Gastroesophageal sphincter (tissue), 3 donors: ENCODE measurements around the gene VIPR2.

ENCODE experiments used
- CTCF ChIP-seq, 4 experiments: fragments of 200-600 bp in 2 of 4; fragments of 450-650 bp in 2 of 4; sonication (generic) in 1 of 4; IDR thresholded peaks; one replicate each; pipeline ENCODE4 v1.5.1; 2017 to 2019; ENCODE audit warnings: antibody characterized with exemption in 4 of 4, mild to moderate bottlenecking in 2 of 4, moderate library complexity in 2 of 4
- EP300 ChIP-seq: sonication (generic); formaldehyde crosslinking; IDR thresholded peaks from one replicate; pipeline ENCODE4 v1.6.1; 2017; ENCODE audit warnings: antibody characterized with exemption, mild to moderate bottlenecking
- POLR2A ChIP-seq, 2 donors: fragments of 450-650 bp; IDR thresholded peaks; one replicate each; pipeline ENCODE4 v1.6.1; 2017; ENCODE audit warnings: antibody characterized with exemption in 2 of 2, mild to moderate bottlenecking in 2 of 2, moderate library complexity in 1 of 2

- TF ChIP-seq CTCF (IDR thresholded peaks at IDR 0.05) (no peak), POLR2A (IDR thresholded peaks at IDR 0.05) (no peak), EP300 (no peak)
Observed at GRCh38 chr7:159136013-159136412, 8.7 kb downstream of the VIPR2 start.
